Neural crest cell (in vitro differentiated cells): Measurements from ENCODE around the gene LIMCH1. TPM values are rescaled to one million over a fixed set of nuclear protein-coding genes. Genes with fewer than 3 reads are reported as not detected.

Source experiments
- DNase-seq: peaks from one replicate; pipeline ENCODE4 v3.0.0; 2021; ENCODE audit warnings: low read depth, mixed read lengths, low spot score
- H3K27ac Mint-ChIP-seq: one replicate; pipeline ENCODE4 v1.8.0; 2021; ENCODE audit warnings: mild to moderate bottlenecking, mixed read lengths; ENCODE audit not compliant: unreplicated experiment
- H3K27me3 Mint-ChIP-seq: 2 replicates; pipeline ENCODE4 v1.8.0; 2021; ENCODE audit warnings: low read depth, mild to moderate bottlenecking, mixed read lengths
- H3K36me3 Mint-ChIP-seq: 2 replicates; pipeline ENCODE4 v1.8.0; 2021; ENCODE audit warnings: low read depth, mild to moderate bottlenecking, mixed read lengths
- H3K4me1 Mint-ChIP-seq: 2 replicates; pipeline ENCODE4 v1.8.0; 2021; ENCODE audit warnings: mixed read lengths
- H3K4me3 Mint-ChIP-seq: one replicate; pipeline ENCODE4 v1.8.0; 2021; ENCODE audit warnings: mild to moderate bottlenecking, mixed read lengths
- H3K9me3 Mint-ChIP-seq: 2 replicates; pipeline ENCODE4 v1.8.0; 2021; ENCODE audit warnings: mixed read lengths
- CTCF ChIP-seq: fragments of 200-600 bp; sonication (generic); conservative IDR thresholded peaks from 2 replicates; pipeline ENCODE4 v1.5.0; 2021; ENCODE audit warnings: antibody characterized with exemption, mild to moderate bottlenecking
- total RNA-seq: library from RNA; stranded (reverse); gene quantifications from 2 replicates; pipeline ENCODE4 v1.2.1, GENCODE V29; 2021

Gene LIMCH1
- total RNA-seq, 1 donor from 2014 or later = 17.3 TPM

- Mint-ChIP-seq H3K27ac (no peak overlapping the region), H3K27me3 (peaks cover 2% of the 10 kb centered on the region), H3K36me3 (peaks cover 4% of the 10 kb centered on the region), H3K4me3 (no peak overlapping the region), H3K4me1 (peaks cover 41% of the 10 kb centered on the region), H3K9me3 (no peaks in the 10 kb centered on the region)
- DNase-seq = no peak
- no peak for TF ChIP-seq CTCF
These were observed 82.8 kb downstream of the LIMCH1 start for GRCh38 chr4:41620594-41621256.

GRCh38 chr4:41622787-41623186 is 84.8 kb downstream of the LIMCH1 start:
- H3K9me3 Mint-ChIP-seq = no peaks in the 10 kb centered on the region
- no peak for DNase-seq
- TF ChIP-seq CTCF = no peak
- H3K27ac Mint-ChIP-seq = no peak overlapping the region
- H3K27me3 Mint-ChIP-seq = peaks cover 2% of the 10 kb centered on the region
- H3K4me3 Mint-ChIP-seq = no peak overlapping the region
- peaks cover 4% of the 10 kb centered on the region for H3K36me3 Mint-ChIP-seq
- H3K4me1 Mint-ChIP-seq = peaks cover 42% of the 10 kb centered on the region

GRCh38 chr4:41624765-41625164 is 86.8 kb downstream of the LIMCH1 start:
- TF ChIP-seq CTCF = no peak

GRCh38 chr4:41625531-41625930 is 87.6 kb downstream of the LIMCH1 start:
- no peak for TF ChIP-seq CTCF
- no peak for DNase-seq
- no peaks in the 10 kb centered on the region for H3K36me3 Mint-ChIP-seq
- H3K4me3 Mint-ChIP-seq = no peak overlapping the region
- H3K27ac Mint-ChIP-seq = no peak overlapping the region
- no peaks in the 10 kb centered on the region for H3K9me3 Mint-ChIP-seq
- H3K4me1 Mint-ChIP-seq = peaks cover 28% of the 10 kb centered on the region
- no peaks in the 10 kb centered on the region for H3K27me3 Mint-ChIP-seq

More at GRCh38 chr4:41624765-41625164, 86.8 kb downstream of the LIMCH1 start:
- Mint-ChIP-seq H3K27me3 (no peaks in the 10 kb centered on the region), H3K4me1 (peaks cover 33% of the 10 kb centered on the region), H3K9me3 (no peaks in the 10 kb centered on the region), H3K27ac (no peak overlapping the region), H3K36me3 (no peaks in the 10 kb centered on the region), H3K4me3 (no peak overlapping the region)
- DNase-seq = no peak

GRCh38 chr4:41628936-41629335 is 91.0 kb downstream of the LIMCH1 start:
- no peak for TF ChIP-seq CTCF
- Mint-ChIP-seq H3K27ac (no peak overlapping the region), H3K9me3 (no peaks in the 10 kb centered on the region), H3K4me1 (peaks cover 34% of the 10 kb centered on the region), H3K36me3 (no peaks in the 10 kb centered on the region), H3K4me3 (no peak overlapping the region), H3K27me3 (no peaks in the 10 kb centered on the region)
- DNase-seq = no peak
